Activated T-helper 1 cell treated with Interleukin-2 at 50 U/mL for 16 hours (primary cell): ENCODE measurements around the gene MAPK10.
"Not testable (repeated sequence)": the region's sequence is repeated elsewhere in the genome, so short reads cannot be mapped to it uniquely, and the experiment has no call there.

Experiments used
- DNase-seq: peaks from one replicate; pipeline ENCODE4 v3.0.0-alpha.2; 2020; ENCODE audit warnings: low read depth

The MAPK10 gene

DNA sequence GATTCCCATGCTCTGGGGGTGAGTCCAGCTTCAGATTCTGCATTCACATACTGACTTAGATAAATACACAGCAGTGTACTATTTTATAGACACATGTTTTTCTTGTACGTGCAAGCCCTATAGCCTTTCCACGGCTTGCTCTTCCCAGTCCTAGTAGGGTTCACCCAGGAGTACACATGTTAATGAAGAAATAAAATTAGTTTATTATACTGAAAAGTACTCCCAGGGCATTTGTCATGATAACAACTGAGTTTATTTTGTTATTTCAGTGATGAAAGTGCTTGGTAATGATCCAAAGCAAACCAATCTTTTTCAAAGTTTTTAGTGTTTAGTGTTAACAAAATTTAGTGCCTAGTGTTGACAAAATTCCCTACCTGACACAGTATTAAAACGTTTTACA is 21.3 kb downstream of the MAPK10 start:
- DNase-seq: no peak

DNA sequence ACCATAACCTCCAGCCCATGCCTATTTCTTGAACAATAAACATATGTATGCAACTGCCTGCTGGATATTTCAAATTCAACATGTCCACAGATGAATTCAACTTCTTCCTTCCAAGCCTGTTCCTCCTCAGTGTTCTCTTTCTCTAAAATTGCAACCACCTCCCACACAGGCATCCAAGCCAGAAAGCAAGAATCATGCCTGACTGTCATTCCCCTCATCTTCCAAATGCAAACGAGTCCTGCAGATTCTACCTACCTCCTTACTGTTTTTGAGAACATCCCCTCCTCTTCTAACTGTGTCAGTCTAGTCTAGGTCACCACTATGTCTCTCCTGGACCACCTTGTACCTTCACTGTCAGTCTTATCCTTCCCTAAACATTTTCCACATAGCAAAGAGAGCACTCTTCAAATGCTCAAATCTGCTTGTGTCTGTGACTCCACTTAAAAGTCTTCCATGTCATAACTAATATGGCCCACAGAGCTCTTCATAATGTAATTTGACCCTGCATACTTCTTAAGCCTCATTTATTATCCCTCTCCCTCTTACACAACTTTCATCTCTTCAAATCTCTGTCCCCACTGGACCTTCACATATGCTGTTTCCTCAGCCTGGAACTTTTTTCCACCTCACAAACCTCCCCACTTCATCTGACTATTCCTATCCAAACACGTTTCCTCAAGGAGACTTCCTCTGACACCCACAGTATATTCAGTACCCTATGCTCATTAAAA is 25.7 kb downstream of the MAPK10 start:
- DNase-seq: no peak

DNA sequence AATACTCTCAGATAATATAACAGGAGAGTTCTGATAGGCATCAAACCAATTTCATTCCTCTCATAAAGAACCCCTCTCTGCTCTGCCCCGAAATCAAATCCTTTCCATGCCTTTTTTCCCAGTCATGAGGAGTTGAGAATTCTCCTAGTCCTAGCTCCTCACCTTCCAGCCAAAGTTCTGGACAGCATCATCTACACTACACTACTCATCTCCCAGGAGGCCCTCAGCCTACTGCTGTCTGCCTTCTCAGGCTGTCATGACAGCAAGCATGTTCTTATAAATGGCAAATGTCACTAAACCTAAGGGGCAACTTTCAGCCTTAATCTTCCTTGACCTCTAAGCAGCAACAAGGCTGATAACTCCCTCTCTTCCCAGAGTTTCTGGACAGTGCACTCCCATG is 26.6 kb downstream of the MAPK10 start:
- DNase-seq: no peak

DNA sequence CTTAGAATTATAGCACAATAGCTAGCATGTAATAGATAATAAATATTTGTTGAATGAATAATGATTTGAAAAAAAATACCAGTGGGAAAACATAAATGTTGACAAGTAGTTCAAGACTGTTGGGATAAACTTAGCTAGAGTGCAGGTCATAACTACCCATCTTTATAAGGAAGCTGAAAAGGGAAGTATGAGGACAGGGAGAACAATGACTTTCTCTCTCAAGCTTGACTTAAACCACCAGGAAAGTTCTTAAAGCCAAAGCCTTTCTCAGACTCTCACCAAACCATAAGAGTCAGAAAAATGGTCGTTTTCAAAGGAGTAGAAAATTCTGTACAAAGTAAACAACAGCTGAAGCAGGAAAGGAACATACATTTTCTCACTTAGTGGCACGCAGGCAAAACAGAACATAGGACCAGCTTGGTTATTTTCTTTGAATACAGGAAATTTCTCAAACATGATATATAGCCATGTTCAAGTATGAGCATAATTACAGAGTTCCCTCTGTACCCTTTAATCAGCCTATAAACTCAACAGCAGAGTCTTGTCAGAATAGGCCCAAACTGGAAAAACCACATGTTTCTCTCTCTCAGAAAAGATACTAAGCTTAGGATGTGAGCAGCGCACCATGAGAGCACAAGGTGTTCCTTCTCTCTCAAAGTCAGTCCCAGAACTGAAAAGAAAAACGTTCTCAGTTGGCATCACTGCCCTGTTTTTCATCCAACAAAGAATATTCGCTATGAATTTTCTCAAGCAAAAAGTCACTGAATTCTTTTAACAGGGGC is 28.7 kb downstream of the MAPK10 start:
- no peak for DNase-seq

DNA sequence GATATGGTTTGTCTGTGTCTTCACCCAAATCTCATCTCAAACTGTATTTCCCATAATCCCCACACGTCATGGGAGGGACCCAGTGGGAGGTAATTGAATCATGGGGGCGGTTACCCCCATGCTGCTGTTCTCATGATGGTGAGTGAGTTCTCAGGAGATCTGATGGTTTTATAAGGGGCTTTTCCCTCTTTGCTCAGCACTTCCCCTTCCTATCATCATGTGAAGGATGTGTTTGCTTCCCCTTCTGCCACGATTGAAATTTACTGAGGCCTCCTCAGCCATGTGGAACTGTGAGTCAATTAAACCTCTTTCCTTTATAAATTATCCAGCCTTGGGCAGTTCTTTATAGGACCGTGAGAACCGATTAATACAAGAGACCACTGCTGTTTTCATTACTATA is 29.4 kb downstream of the MAPK10 start:
- DNase-seq: not testable (repeated sequence)

DNA sequence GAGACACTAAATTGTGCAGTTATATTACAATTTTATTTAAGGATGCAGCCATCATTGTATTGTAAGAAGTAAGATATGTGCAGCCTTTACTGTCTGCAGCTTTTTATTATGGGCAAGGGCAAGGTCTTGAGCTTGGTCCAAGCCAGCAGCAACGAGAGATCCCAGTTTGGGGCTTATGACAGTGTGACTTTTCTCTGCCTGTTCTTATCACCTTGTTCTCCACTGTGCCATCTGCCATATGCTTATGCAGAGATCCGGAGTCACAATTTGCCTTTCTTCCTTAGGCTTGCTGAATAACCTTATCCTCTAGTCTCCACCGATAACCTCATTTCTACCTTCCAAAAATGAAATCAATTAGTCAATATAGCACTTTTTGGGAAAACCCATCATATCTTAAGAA is 30.4 kb downstream of the MAPK10 start:
- DNase-seq: no peak

DNA sequence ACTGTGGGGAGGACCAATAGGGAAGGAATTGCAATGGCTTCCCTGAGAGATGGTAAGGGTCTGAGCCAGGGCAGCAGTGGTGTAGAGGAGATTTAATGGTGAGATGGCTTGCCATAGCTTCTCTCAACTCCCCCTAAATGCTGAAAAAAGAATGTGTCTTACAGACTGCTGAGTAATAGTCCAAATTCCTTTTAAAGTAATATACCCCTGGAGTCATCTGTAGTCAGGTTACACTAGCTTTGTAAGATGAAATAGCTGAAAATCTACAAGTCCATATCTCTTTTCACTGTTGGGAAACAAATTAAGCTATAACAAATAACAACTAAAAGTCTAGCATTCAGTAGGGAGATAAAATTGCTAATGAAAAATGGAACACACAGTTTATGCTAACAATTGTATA is 33.5 kb downstream of the MAPK10 start:
- no peak for DNase-seq

DNA sequence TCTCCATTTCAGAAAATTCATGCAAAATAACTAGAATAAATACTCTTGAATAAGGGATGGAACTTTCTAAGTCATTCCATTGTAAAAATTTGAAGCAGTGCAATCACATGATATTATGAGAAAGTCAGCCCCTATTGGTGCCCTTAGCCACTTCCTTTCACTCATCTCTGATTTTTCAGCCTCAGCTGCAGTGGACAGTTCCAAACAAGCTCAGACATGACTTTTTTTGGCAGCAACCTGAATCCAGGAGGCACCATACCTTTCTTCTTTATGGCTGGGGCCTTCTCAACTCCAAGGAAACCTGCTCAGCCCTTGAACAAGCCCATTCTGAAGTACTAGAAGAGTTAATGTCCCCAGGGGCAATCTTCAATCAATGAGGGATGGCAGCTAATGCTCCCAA is 40.5 kb downstream of the MAPK10 start:
- no peak for DNase-seq

DNA sequence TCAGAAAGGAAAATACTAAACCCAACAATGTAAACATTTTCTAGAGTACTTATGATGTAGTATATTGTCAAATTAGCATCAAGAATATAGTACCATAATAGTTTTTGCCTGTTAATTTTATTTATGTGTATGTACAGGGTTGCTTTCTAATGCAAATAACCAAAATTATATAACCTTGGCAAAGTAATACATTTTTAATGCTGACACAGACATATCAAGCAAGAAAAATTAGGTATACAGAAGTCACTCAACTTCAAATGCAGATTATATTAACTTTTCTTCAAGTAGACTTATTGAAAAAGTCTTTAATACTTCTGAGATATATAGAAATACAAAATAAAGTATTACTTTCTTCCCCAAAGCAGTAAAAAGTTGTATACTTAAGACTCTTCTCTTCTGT is 44.3 kb downstream of the MAPK10 start:
- DNase-seq: no peak

DNA sequence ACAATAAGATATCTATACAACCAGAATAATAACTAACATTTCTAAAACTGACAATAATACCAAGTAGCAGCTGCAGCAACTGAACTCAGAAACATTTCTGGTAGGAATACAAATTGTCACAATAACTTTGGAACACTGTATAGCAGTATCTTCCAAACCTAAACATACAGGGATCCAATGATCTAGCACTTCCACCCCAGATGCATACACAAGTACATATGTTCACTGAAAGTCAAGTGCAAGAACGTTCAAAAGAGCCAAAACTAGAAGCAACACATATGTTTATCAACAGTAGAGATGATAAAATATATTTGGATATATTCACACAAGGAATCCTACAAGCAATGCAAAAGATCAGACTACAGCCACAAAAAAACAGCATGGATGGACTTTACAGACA is 46.2 kb downstream of the MAPK10 start:
- no peak for DNase-seq

DNA sequence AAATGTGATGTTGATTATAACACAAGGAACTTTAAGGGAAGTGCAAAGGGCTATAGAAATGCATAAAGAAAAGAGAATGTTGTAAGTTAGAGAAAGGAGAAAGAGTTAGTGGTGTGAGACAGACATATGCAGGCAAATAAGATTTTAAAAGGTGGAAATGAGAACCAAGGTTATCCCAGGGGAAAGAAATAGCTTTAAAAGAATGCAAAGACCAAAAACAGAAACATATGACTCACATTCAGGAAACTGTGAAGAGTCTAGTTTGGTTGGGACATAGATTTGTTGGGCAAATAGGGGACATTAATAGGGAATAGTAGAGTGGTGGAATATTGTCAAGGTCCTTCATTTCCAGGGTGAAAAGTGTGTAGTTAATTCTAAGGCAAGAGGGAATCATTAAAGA is 52.4 kb downstream of the MAPK10 start:
- no peak for DNase-seq

DNA sequence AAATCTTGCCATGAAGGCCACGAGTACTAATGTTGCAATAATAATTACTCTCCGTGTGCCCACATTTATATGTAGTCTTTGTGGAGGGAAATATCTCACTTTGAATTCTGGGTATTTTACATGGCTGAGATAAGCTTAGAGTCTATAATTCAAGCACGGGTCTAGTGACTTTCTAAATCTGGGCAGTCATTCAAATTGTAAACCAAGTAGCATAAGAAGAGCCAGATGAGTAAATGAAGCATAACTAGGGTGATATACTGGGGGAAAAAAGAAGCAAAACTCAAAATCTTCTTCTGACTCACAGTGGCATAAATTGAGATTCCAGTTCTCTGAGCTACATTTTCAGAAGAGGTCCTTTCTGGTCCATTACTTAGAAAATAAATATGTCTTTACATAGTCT is 53.0 kb downstream of the MAPK10 start:
- DNase-seq: no peak

DNA sequence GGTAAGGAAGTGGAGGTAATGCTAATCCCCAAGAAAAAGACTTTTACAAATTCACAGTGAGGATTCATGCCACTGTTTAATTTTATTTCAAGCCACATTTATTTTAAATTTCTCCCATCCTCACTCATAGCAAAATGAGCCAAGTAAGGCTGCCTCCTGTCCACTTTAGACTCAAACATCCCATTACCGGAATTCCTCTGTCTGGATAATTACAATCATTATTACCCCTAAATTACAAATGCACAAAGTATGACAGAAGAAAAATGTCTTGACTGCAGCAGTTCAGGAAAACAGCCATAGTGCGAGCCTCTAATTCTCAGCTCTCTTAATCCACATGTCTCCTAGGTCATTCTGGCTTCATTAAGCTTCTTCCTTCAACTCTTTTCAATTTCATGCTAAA is 57.0 kb downstream of the MAPK10 start:
- no peak for DNase-seq

DNA sequence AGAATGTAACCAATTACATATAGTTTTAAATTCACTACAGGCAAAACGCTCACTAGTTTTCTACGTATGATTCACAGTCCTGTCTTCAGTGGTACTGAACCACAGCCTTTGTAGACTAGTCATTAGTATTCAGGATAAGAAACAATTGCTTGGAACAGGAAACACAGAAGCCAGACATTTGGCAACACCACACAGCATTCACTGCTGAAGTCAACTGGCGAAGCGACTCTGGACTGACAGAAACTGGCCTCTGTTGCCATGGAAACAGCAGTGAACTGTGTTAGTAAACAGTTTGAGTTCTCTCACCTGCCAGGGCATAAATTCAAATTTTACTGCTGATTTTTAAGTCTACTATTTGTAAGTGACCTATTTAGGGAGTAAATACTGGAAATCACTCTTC is 57.6 kb downstream of the MAPK10 start:
- DNase-seq: no peak

DNA sequence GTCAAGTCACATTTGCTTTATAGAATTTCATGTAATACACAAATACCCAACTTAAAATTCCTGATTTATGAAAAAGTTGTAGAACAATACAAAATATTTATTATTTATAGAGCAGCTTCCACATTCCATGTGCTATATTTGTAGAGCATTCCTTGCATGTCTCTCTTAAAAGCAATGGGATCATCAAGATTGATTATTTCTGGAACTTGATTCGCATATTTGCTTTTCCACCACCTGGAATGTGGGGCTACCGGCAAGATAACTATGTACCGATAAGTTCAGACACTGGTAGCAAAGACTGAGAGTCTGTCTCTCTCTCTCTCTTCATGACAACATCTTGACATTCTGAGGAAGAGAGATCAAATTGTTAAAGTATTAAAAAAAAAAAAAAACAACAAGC is 59.3 kb downstream of the MAPK10 start:
- no peak for DNase-seq

DNA sequence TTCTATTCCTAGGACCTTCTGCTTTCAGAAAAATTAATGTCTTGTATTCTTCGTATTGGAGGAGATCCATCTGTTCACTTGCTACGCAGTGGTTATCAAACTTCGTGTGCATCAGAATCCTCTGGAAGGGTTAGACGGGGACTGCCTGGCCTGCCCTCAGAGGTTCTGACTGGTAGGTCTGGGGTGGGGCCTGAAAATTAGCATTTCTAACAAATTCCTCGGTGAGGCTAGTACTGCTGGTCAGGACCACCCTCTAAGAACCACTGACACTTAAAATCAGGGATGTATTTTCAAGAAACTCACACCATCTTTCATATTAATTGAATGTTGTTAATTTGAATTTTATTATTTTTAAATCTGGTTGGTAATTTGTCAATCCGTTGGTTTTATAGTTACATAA is 63.0 kb downstream of the MAPK10 start:
- DNase-seq: no peak

DNA sequence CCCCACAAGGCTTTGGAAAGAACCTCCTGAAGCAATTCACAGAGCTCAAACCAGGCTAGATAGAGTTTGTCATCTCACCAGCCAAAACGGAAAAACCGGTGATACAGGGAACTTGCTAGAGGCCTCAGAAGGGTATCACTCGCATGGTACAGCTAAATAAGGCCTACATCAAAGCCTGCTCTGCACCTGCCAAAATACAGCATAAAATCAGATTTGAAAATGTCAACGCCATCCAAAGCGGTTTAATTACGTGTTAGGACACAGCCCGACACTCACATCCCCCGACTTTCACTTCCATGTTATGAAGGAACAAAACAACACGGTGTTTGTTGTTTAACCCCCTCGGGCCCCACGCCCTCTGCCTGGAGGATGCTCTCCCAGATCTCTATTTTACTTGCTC is 65.0 kb downstream of the MAPK10 start:
- DNase-seq: no peak

DNA sequence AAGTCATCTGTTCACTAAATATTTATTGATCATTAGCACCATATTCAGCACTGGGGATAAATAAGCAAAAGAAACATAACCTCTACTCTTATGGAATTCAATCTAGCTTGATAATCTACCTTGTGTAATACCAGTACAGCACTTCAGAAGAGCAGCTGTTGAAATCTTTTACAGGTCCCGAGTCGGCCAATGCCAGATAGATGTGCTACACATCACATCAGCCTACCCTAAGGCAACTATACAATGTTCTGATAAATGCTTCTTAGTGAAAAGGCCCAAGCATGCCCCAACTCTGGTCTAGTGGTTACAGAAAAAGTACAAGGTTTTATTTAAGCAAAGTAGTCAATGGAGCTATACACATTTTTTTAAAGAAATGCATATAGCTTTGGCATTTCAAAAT is 68.7 kb downstream of the MAPK10 start:
- no peak for DNase-seq

DNA sequence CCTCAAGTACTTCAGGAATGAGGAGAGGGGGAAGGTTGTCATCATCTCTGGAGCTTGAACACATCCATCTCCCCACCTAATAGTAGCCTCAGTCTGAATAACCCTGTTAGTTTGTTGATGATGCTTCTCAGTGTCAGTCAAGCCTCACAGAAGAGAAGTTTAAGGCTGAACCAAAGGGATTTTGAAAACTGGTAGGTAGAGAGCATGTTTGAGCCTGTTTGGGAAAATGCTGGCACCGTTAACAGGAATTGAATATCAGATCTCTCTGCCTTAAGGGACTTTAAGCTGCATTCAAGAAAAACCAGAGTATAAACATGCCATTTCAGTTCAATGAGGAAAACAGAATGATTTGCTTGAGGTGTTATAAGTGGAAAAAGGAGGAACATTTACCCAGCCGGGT is 73.1 kb downstream of the MAPK10 start:
- no peak for DNase-seq

DNA sequence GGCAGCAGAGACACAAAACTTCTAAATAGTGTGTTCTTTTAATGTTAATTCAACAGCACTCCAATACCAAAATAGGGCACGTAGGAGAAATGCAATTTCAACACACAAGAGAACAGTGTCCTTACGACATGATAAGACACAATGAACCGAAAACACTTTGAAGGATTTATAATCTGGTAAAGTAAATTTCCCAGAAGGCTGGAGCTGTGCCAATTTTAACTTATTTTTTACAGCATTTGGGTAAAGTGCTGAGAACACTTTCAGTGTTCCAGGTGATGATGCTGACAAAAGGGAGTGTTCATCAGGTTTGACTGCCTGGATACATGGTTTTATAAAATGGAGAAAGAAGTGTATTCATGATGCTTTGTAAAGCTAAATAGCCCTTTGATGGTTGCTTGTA is 76.5 kb downstream of the MAPK10 start:
- DNase-seq: no peak

DNA sequence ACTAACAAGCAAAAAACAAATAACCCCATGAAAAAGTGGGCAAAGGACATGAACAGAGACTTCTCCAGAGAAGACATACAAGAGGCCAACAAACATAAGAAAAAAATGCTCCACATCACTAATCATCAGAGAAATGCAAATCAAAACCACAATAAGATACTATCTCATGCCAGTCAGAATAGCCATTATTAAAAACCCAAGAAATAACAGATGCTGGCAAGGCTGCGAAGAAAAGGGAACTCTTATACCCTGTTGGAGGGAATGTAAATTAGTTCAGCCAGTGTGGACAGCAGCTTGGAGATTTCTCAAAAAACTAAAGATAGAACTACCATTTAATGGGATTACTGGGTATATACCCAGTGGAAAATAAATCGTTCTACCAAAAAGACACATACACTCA is 79.6 kb downstream of the MAPK10 start:
- DNase-seq: no peak

DNA sequence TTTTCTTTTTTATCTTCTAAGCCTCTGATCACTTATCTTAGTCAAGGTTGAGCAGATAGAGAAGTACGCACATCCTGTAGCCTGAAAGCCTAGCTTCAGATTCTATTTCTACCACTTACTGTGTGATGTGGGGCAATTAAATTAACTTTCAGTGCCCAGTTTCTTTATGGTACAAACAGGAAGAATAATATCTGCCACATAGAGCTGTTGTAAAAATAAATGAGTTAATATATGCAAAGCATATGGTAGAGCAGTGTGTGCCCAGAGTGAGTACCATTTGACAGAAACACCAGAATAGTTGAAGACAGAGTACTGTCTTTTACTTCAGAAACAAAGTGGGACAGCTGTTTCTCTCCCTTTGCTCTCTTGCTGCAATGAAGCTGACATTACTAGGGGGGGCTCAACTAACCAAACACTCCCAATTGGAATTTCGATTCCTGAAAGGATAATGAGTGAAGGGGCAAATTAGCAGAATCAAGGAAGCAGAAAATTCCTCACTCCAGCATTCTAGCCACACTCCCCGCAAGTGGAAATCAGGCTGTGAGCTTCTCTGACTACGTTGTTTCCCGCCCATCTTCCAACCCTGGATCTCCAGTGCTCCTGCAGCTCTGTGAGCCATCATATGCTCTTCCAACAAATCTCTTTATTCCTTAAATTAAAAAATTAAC is 80.4 kb downstream of the MAPK10 start:
- no peak for DNase-seq

DNA sequence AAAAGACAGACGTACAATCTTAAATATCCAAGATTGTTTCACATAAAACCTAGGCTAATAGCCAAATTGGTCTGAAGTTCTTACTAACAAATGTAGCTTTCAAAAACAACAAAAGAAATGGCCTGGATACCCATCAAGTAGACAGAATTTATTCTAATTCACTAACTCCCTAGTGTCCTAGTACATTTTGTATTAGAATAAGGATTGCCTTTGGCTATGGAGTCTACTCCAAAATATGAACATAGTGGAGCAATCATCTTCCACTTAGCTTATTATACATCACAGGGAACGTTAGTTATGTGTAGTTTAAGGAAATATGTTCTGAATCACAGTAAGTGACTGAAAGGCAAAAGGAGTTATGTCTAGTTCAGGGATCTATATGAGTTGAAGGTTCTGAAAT is 81.7 kb downstream of the MAPK10 start:
- no peak for DNase-seq
